ENCODE results near the gene CAPG.

GRCh38 chr2:85383850-85384249 is 26.3 kb downstream of the CAPG start:
- TF ChIP-seq CTCF (conservative IDR thresholded peaks at IDR 0.05; ENCODE audit: low read length) (no peak), EZH2phosphoT487 (IDR thresholded peaks at IDR 0.05; ENCODE audit: borderline replicate concordance) (no peak)

All from Loucy (cell line).